HEK293 (cell line): Measurements from ENCODE around the gene FBP1.

Source experiments
- CTCF ChIA-PET: fragments of 350-600 bp; formaldehyde crosslinking; extraction: SDS; loops from one replicate; lab custom pipeline; 2021; ENCODE audit warnings: antibody characterized with exemption; lab: Yijun Ruan, JAX
- POLR2A ChIA-PET: fragments of 300-600 bp; formaldehyde crosslinking; extraction: SDS; loops from one replicate; lab custom pipeline; 2020; ENCODE audit warnings: antibody characterized with exemption, inconsistent platforms; lab: Yijun Ruan, JAX
- H3K27ac ChIP-seq: fragments of 200-500 bp; sonication (Bioruptor generic); 2 replicates; pipeline ENCODE4 v1.5.1; 2014; ENCODE audit warnings: low read depth, low read length, control low read depth, inconsistent platforms; ENCODE audit errors: extremely low read depth
- H3K36me3 ChIP-seq, 2 experiments: fragments of 200-500 bp in 1 of 2; sonication (Bioruptor generic) in 1 of 2; 1 replicate in 1 of 2; 2 replicates in 1 of 2; pipeline ENCODE4 v1.5.1; 2014 to 2017; ENCODE audit warnings: inconsistent platforms in 2 of 2, low read length in 2 of 2; ENCODE audit not compliant: control insufficient read depth in 2 of 2, insufficient read depth in 1 of 2
- H3K4me1 ChIP-seq: fragments of 200-500 bp; sonication (Bioruptor generic); 2 replicates; pipeline ENCODE4 v1.5.1; 2014; ENCODE audit warnings: mild to moderate bottlenecking, low read length, inconsistent platforms; ENCODE audit not compliant: control insufficient read depth, insufficient read depth
- H3K4me3 ChIP-seq: 2 replicates; pipeline ENCODE4 v1.5.1; 2011; ENCODE audit warnings: low read depth, mild to moderate bottlenecking, control low read depth, low read length, moderate library complexity
- H3K9me3 ChIP-seq: fragments of 200-500 bp; sonication (Bioruptor generic); 2 replicates; pipeline ENCODE4 v1.5.1; 2014; ENCODE audit warnings: low read depth, low read length, inconsistent platforms; ENCODE audit not compliant: control insufficient read depth, insufficient read depth
- AEBP2 ChIP-seq: fragments of 450-650 bp; formaldehyde crosslinking; IDR thresholded peaks from 2 replicates; pipeline ENCODE4 v1.5.1; 2016; ENCODE audit warnings: missing biosample characterization, missing genetic modification characterization, borderline replicate concordance
- BCL11A ChIP-seq: fragments of 450-650 bp; formaldehyde crosslinking; IDR thresholded peaks from 2 replicates; pipeline ENCODE4 v1.5.1; 2016; ENCODE audit warnings: low read depth, missing biosample characterization, missing genetic modification characterization
- GLIS2 ChIP-seq: fragments of 450-650 bp; formaldehyde crosslinking; IDR thresholded peaks from 2 replicates; pipeline ENCODE4 v1.5.1; 2016; ENCODE audit warnings: missing biosample characterization, missing genetic modification characterization
- IKZF3 ChIP-seq: fragments of 450-650 bp; IDR thresholded peaks from 2 replicates; pipeline ENCODE4 v1.5.0; 2018; ENCODE audit warnings: missing biosample characterization, mild to moderate bottlenecking, missing genetic modification characterization, moderate library complexity
- MEIS1 ChIP-seq: sonication (generic); formaldehyde crosslinking; IDR thresholded peaks from 2 replicates; pipeline ENCODE4 v1.8.1; 2022; ENCODE audit warnings: missing genetic modification reagents, mild to moderate bottlenecking, borderline replicate concordance
- OVOL3 ChIP-seq: fragments of 450-650 bp; formaldehyde crosslinking; IDR thresholded peaks from 2 replicates; pipeline ENCODE4 v1.5.1; 2016; ENCODE audit warnings: missing biosample characterization, missing genetic modification characterization
- PATZ1 ChIP-seq: fragments of 450-650 bp; formaldehyde crosslinking; IDR thresholded peaks from 2 replicates; pipeline ENCODE4 v1.5.1; 2016; ENCODE audit warnings: missing biosample characterization, missing genetic modification characterization
- YY1 ChIP-seq: fragments of 450-650 bp; formaldehyde crosslinking; IDR thresholded peaks from 2 replicates; pipeline ENCODE4 v1.5.1; 2018; ENCODE audit warnings: missing biosample characterization, missing genetic modification characterization
- ZBTB1 ChIP-seq: fragments of 450-650 bp; formaldehyde crosslinking; IDR thresholded peaks from 2 replicates; pipeline ENCODE4 v1.5.1; 2016; ENCODE audit warnings: missing biosample characterization, missing genetic modification characterization
- ZBTB26 ChIP-seq: fragments of 450-650 bp; formaldehyde crosslinking; optimal IDR thresholded peaks from 2 replicates; pipeline ENCODE3; 2016; ENCODE audit warnings: missing biosample characterization, mild to moderate bottlenecking, missing genetic modification characterization
- ZIC2 ChIP-seq: fragments of 450-650 bp; formaldehyde crosslinking; IDR thresholded peaks from 2 replicates; pipeline ENCODE4 v1.5.1; 2016; ENCODE audit warnings: missing biosample characterization, missing genetic modification characterization
- ZNF174 ChIP-seq: fragments of 450-650 bp; formaldehyde crosslinking; IDR thresholded peaks from 2 replicates; pipeline ENCODE4 v1.5.0; 2017; ENCODE audit warnings: missing biosample characterization, mild to moderate bottlenecking, missing genetic modification characterization
- ZNF2 ChIP-seq: fragments of 450-650 bp; formaldehyde crosslinking; IDR thresholded peaks from 2 replicates; pipeline ENCODE4 v1.5.1; 2016; ENCODE audit warnings: missing biosample characterization, missing genetic modification characterization
- ZNF302 ChIP-seq: fragments of 450-650 bp; formaldehyde crosslinking; IDR thresholded peaks from 2 replicates; pipeline ENCODE4 v1.5.1; 2016; ENCODE audit warnings: missing biosample characterization, missing genetic modification characterization, low read depth
- ZNF335 ChIP-seq: fragments of 450-650 bp; formaldehyde crosslinking; conservative IDR thresholded peaks from 2 replicates; pipeline ENCODE4 v1.5.1; 2016; ENCODE audit warnings: missing biosample characterization, missing genetic modification characterization
- ZNF48 ChIP-seq: fragments of 450-650 bp; formaldehyde crosslinking; IDR thresholded peaks from 2 replicates; pipeline ENCODE4 v1.5.1; 2016; ENCODE audit warnings: missing biosample characterization, missing genetic modification characterization
- ZNF610 ChIP-seq: fragments of 450-650 bp; formaldehyde crosslinking; IDR thresholded peaks from 2 replicates; pipeline ENCODE4 v1.5.1; 2016; ENCODE audit warnings: missing biosample characterization, missing genetic modification characterization, borderline replicate concordance
- ZNF621 ChIP-seq: fragments of 450-650 bp; formaldehyde crosslinking; IDR thresholded peaks from 2 replicates; pipeline ENCODE4 v1.5.1; 2017; ENCODE audit warnings: missing biosample characterization, missing genetic modification characterization
- ZNF629 ChIP-seq: fragments of 450-650 bp; formaldehyde crosslinking; IDR thresholded peaks from 2 replicates; pipeline ENCODE4 v1.5.1; 2017; ENCODE audit warnings: missing biosample characterization, missing genetic modification characterization
- ZNF677 ChIP-seq: fragments of 450-650 bp; IDR thresholded peaks from 2 replicates; pipeline ENCODE4 v1.5.0; 2018; ENCODE audit warnings: missing biosample characterization, mild to moderate bottlenecking, missing genetic modification characterization, moderate library complexity
- ZNF837 ChIP-seq: fragments of 450-650 bp; formaldehyde crosslinking; IDR thresholded peaks from 2 replicates; pipeline ENCODE4 v1.5.1; 2016; ENCODE audit warnings: missing biosample characterization, missing genetic modification characterization
- TF ChIP-seq, protein P1 (sequence below): fragments of 450-650 bp; formaldehyde crosslinking; IDR thresholded peaks from 2 replicates; pipeline ENCODE4 v1.5.1; 2016; ENCODE audit warnings: missing biosample characterization, missing genetic modification characterization

The FBP1 gene

DNA sequence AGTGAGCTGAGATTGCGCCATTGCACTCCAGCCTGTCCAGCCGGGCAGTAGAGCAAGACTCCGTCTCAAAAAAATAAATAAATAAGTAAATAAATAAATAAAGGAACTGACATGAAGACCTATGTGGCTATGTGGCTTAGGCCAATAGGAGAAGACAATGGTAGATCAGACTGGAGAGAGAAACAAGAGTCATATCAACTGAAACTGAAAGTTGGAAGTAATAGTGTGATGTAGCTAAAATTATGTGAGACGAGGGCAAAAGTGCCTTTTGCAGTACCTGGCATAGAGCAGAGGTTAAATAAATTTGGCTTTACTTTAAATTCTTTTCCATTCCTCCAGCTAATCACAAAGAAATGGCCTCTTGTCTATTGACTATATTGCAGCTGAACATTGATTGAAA lies 53.0 kb downstream of the FBP1 start:
- ChIA-PET POLR2A (no interaction called here), CTCF (interaction anchor here (0.8 kb wide), 1 partner anchor 572 kb away, joined by 3 read pairs; no protein-coding TSS in a partner anchor)
- Histone ChIP-seq H3K4me3 (no peak overlapping the region), H3K9me3 (no peaks in the 10 kb centered on the region), H3K4me1 (no peaks in the 10 kb centered on the region), H3K27ac (no peak overlapping the region), H3K36me3 (no peaks in the 10 kb centered on the region)
- no peak for TF ChIP-seq ZNF335 (tag by site-specific recombination)
- no peak for TF ChIP-seq PATZ1 (tag by site-specific recombination)
- TF ChIP-seq AEBP2 (tag by site-specific recombination) = no peak
- TF ChIP-seq ZNF621 = no peak
- TF ChIP-seq ZNF629 = no peak
- no peak for TF ChIP-seq GLIS2 (tag by site-specific recombination)
- no peak for TF ChIP-seq ZBTB1 (tag by site-specific recombination)
- no peak for TF ChIP-seq YY1
- TF ChIP-seq ZNF48 (tag by site-specific recombination) = no peak
- no peak for TF ChIP-seq ZNF610 (tag by site-specific recombination)
- TF ChIP-seq, protein P1, sequence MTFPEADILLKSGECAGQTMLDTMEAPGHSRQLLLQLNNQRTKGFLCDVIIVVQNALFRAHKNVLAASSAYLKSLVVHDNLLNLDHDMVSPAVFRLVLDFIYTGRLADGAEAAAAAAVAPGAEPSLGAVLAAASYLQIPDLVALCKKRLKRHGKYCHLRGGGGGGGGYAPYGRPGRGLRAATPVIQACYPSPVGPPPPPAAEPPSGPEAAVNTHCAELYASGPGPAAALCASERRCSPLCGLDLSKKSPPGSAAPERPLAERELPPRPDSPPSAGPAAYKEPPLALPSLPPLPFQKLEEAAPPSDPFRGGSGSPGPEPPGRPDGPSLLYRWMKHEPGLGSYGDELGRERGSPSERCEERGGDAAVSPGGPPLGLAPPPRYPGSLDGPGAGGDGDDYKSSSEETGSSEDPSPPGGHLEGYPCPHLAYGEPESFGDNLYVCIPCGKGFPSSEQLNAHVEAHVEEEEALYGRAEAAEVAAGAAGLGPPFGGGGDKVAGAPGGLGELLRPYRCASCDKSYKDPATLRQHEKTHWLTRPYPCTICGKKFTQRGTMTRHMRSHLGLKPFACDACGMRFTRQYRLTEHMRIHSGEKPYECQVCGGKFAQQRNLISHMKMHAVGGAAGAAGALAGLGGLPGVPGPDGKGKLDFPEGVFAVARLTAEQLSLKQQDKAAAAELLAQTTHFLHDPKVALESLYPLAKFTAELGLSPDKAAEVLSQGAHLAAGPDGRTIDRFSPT (tag by site-specific recombination) = no peak
- TF ChIP-seq BCL11A = no peak

DNA sequence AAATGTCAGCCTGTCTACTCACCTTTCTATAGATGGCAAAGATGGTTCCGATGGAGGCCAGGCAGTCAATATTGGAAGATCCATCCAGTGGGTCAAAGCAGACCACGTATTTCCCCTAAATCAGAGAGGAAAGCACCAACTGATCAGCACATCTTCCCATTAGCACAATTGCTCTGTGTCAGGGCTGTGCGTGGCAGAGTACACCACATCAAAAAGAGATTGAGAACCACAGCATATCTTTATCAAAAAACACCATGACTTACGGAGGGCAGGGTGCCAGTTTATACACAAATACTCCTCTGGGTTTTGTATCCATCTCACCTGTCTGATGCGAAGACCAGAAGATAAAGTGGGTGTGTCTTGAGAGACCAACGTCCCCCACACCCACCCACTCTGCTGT lies 54.8 kb downstream of the FBP1 start:
- Histone ChIP-seq H3K27ac (no peak overlapping the region), H3K4me1 (no peaks in the 10 kb centered on the region), H3K36me3 (no peaks in the 10 kb centered on the region), H3K4me3 (no peak overlapping the region), H3K9me3 (no peaks in the 10 kb centered on the region)
- ChIA-PET POLR2A (no interaction called here), CTCF (no interaction called here)
- TF ChIP-seq OVOL3 (no peak), IKZF3 (tag by site-specific recombination) (no peak), ZBTB26 (tag by site-specific recombination) (no peak), ZIC2 (tag by site-specific recombination) (no peak), ZNF2 (tag by site-specific recombination) (no peak), ZNF302 (tag by site-specific recombination) (no peak), ZNF837 (tag by site-specific recombination) (no peak), ZNF677 (tag by site-specific recombination) (no peak), ZNF174 (tag by site-specific recombination) (no peak), MEIS1 (CRISPR knock-in tag) (no peak)
